ENCODE measurements around the gene COMTD1. TPM values are rescaled to one million over a fixed set of nuclear protein-coding genes. Genes with fewer than 3 reads are reported as not detected.

The COMTD1 gene
- total and polyA plus RNA-seq, 2 of the 8 experiments (the other 6 are each of a cell fraction or from before 2014, with no cell fraction given) = 31.9 to 42.4 TPM

GRCh38 chr10:75266945-75267344 lies 31.2 kb upstream of the COMTD1 start:
- no peaks in the 10 kb centered on the region for H3K79me1 ChIP-seq (ENCODE audit: low read depth, low read length)
- H4K8ac ChIP-seq (ENCODE audit: extremely low read depth, insufficient read depth, low read length) = no peak overlapping the region
- no peak overlapping the region for H4K5ac ChIP-seq (ENCODE audit: insufficient read length, low read depth, low read length)
- no peak overlapping the region for H3K4ac ChIP-seq (replicated peaks; ENCODE audit: insufficient read length, low read depth, low read length)
- no peaks in the 10 kb centered on the region for H4K20me1 ChIP-seq (replicated peaks in 1 of 2; ENCODE audit: control insufficient read depth in 1 of 2, insufficient read depth in 2 of 2, low read length in 2 of 2)
- no peak overlapping the region for H2BK12ac ChIP-seq (ENCODE audit: low read depth, low read length)
- H3K4me1 ChIP-seq (replicated peaks in 1 of 4; ENCODE audit: control insufficient read depth in 3 of 4, insufficient read depth in 4 of 4, low read length in 3 of 4) = peaks cover 0 to 2% (median 0%) of the 10 kb centered on the region in 4 experiments; a peak in 1 of 7 replicates
- ChIA-PET CTCF (ENCODE audit: partially characterized antibody) (interaction anchor here (0.7 kb wide), 1 partner anchor 1495 kb away, joined by 3 read pairs; no protein-coding TSS in a partner anchor), POLR2A (ENCODE audit: partially characterized antibody) (no interaction called here)
- H3K79me2 ChIP-seq (ENCODE audit: control insufficient read depth in 1 of 2, insufficient read depth in 2 of 2, low read length in 2 of 2) = no peaks in the 10 kb centered on the region
- H3K9ac ChIP-seq (replicated peaks in 1 of 4; ENCODE audit: extremely low read depth in 1 of 4, low read depth in 3 of 4, low read length in 3 of 4) = no peak overlapping the region
- no peak overlapping the region for H2BK120ac ChIP-seq (replicated peaks; ENCODE audit: low read depth, low read length)
- H2AK5ac ChIP-seq (ENCODE audit: low read depth, low read length) = no peak overlapping the region
- no peak overlapping the region for H3K56ac ChIP-seq (replicated peaks; ENCODE audit: insufficient read length, low read depth, low read length)
- H2BK15ac ChIP-seq (ENCODE audit: low read length) = no peak overlapping the region
- no peaks in the 10 kb centered on the region for H3K9me3 ChIP-seq (ENCODE audit: insufficient read depth in 2 of 2, low read depth in 1 of 2, low read length in 1 of 2)
- H3K18ac ChIP-seq (ENCODE audit: extremely low read depth, low read length) = no peak overlapping the region
- H3K27ac ChIP-seq (ENCODE audit: low read depth, low read length) = no peak overlapping the region
- no peak for FAIRE-seq
- H3K36me3 ChIP-seq (ENCODE audit: control insufficient read depth in 2 of 4, insufficient read depth in 4 of 4, low read length in 3 of 4) = no peaks in the 10 kb centered on the region
- H3K23me2 ChIP-seq (ENCODE audit: low read depth, low read length) = no peaks in the 10 kb centered on the region
- no peak overlapping the region for H2BK5ac ChIP-seq (ENCODE audit: low read depth, low read length)
- H3K23ac ChIP-seq (ENCODE audit: insufficient read length) = no peak overlapping the region
- no peaks in the 10 kb centered on the region for H3K27me3 ChIP-seq (replicated peaks in 1 of 4; ENCODE audit: control insufficient read depth in 3 of 4, extremely low read depth in 1 of 4, insufficient read depth in 3 of 4, low read length in 3 of 4)
- no peak overlapping the region for H3K14ac ChIP-seq (ENCODE audit: insufficient read length)
- DNase-seq (ENCODE audit: low read depth in 1 of 2, low spot score in 2 of 2) = no peak
- H3K4me3 ChIP-seq (ENCODE audit: extremely low read depth in 1 of 4, insufficient read depth in 2 of 4, low read depth in 3 of 4, low read length in 4 of 4) = no peak overlapping the region
- H2AFZ ChIP-seq (ENCODE audit: low read length) = no peak overlapping the region
- H2BK20ac ChIP-seq (ENCODE audit: low read length) = no peak overlapping the region
- 93% methylated on average over 5 of the region's 5 CpGs; no CpG with 5 or more reads in 1 of the 2 experiments for WGBS, 2 experiments (ENCODE audit: extremely low coverage in 1 of 2, insufficient coverage in 1 of 2, insufficient read length in 1 of 2, insufficient replicate concordance in 2 of 2, low coverage in 1 of 2, low lambda C conversion rate in 2 of 2, missing lambda C conversion rate in 1 of 2)
- no peak overlapping the region for H3K4me2 ChIP-seq (ENCODE audit: insufficient read depth in 1 of 2, low read depth in 2 of 2, low read length in 2 of 2)
- no peak overlapping the region for H4K91ac ChIP-seq (replicated peaks; ENCODE audit: insufficient read length, low read length)
- TF ChIP-seq SP2 (IDR thresholded peaks at IDR 0.05; ENCODE audit: low read length) (no peak), MAFK (IDR thresholded peaks at IDR 0.05; ENCODE audit: low read depth, low read length) (no peak), TAF7 (optimal IDR thresholded peaks at IDR 0.05; ENCODE audit: borderline replicate concordance, low read depth, low read length) (no peak), KDM1A (IDR thresholded peaks at IDR 0.05; ENCODE audit: borderline replicate concordance, low read length) (no peak), BCL11A (IDR thresholded peaks at IDR 0.05; ENCODE audit: low read depth in 2 of 2, low read length in 2 of 2) (no peak), SAP30 (IDR thresholded peaks at IDR 0.05; ENCODE audit: insufficient read depth, insufficient replicate concordance, low read length) (no peak), HDAC2 (IDR thresholded peaks at IDR 0.05; ENCODE audit: borderline replicate concordance in 1 of 2, low read depth in 2 of 2, low read length in 2 of 2) (no peak), NRF1 (IDR thresholded peaks at IDR 0.05; ENCODE audit: low read depth, low read length) (no peak), TAF1 (IDR thresholded peaks at IDR 0.05; ENCODE audit: low read depth, low read length) (no peak), BACH1 (IDR thresholded peaks at IDR 0.05; ENCODE audit: low read length) (no peak), SIRT6 (IDR thresholded peaks at IDR 0.05; ENCODE audit: low read length) (no peak), YY1 (IDR thresholded peaks at IDR 0.05; ENCODE audit: low read depth, low read length) (no peak), FOSL1 (IDR thresholded peaks at IDR 0.05; ENCODE audit: insufficient read depth, low read depth, low read length) (no peak), MAX (IDR thresholded peaks at IDR 0.05) (no peak), POLR2AphosphoS5 (IDR thresholded peaks at IDR 0.05; ENCODE audit: low read depth, low read length) (no peak)
